OCI-LY7 (cell line): ENCODE measurements around the gene RBM38. TPM values are rescaled to one million over a fixed set of nuclear protein-coding genes. Genes with fewer than 3 reads are reported as not detected.

Experiments used
- BruUV-seq: library from RNA; stranded (reverse); fragments of 400-500 nt; replicated peaks from 2 replicates; lab custom pipeline; 2021; lab: Mats Ljungman, UMichigan
- CTCF ChIA-PET: fragments of 300-600 bp; sonication (Branson Sonifier 250); formaldehyde crosslinking; loops from one replicate; lab custom pipeline; 2022; ENCODE audit warnings: antibody characterized with exemption; ENCODE audit not compliant: unreplicated experiment; lab: Charles Lee
- POLR2A ChIA-PET: fragments of 300-600 bp; sonication (Branson Sonifier 250); formaldehyde crosslinking; loops from one replicate; lab custom pipeline; 2022; ENCODE audit warnings: antibody characterized with exemption; lab: Charles Lee
- DNase-seq: peaks from one replicate; pipeline ENCODE4 v3.0.0-alpha.2; 2015; ENCODE audit warnings: low spot score
- H2AFZ ChIP-seq: fragments of 200-600 bp; sonication (generic), shearing (Covaris generic); 2 replicates; pipeline ENCODE4 v1.6.1; 2014; ENCODE audit warnings: mild to moderate bottlenecking, antibody characterized with exemption, low read length, moderate library complexity
- H3K27ac ChIP-seq: fragments of 200-600 bp; sonication (generic); 2 replicates; pipeline ENCODE4 v1.5.1; 2014; ENCODE audit warnings: mixed run types, low read depth, mild to moderate bottlenecking, moderate library complexity, low read length, inconsistent platforms; ENCODE audit not compliant: poor library complexity, severe bottlenecking
- H3K36me3 ChIP-seq: fragments of 200-600 bp; sonication (generic); 2 replicates; pipeline ENCODE4 v1.6.1; 2014; ENCODE audit warnings: mild to moderate bottlenecking, antibody characterized with exemption, low read length, moderate library complexity, mixed read lengths; ENCODE audit not compliant: insufficient read depth
- H3K4me1 ChIP-seq: fragments of 200-600 bp; sonication (generic); 2 replicates; pipeline ENCODE4 v1.5.1; 2014; ENCODE audit warnings: mild to moderate bottlenecking, low read length; ENCODE audit not compliant: insufficient read depth, poor library complexity, severe bottlenecking
- H3K4me2 ChIP-seq: fragments of 200-600 bp; sonication (generic); 2 replicates; pipeline ENCODE4 v1.6.1; 2014; ENCODE audit warnings: mild to moderate bottlenecking, low read length
- H3K4me3 ChIP-seq: fragments of 200-600 bp; sonication (generic); 2 replicates; pipeline ENCODE4 v1.5.1; 2014; ENCODE audit warnings: mild to moderate bottlenecking, low read depth, low read length; ENCODE audit not compliant: poor library complexity, severe bottlenecking
- H3K79me2 ChIP-seq: fragments of 200-600 bp; sonication (generic); 2 replicates; pipeline ENCODE4 v1.6.1; 2016; ENCODE audit warnings: low read depth, mild to moderate bottlenecking, low read length, moderate library complexity, mixed read lengths; ENCODE audit not compliant: insufficient read depth
- H3K9me2 ChIP-seq: fragments of 200-600 bp; sonication (generic); 2 replicates; pipeline ENCODE4 v1.6.1; 2016; ENCODE audit warnings: mild to moderate bottlenecking, low read length, mixed read lengths; ENCODE audit not compliant: insufficient read depth
- H3K9me3 ChIP-seq: fragments of 200-600 bp; sonication (generic); 2 replicates; pipeline ENCODE4 v1.6.1; 2014; ENCODE audit warnings: mild to moderate bottlenecking, mixed run types, low read length, mixed read lengths
- H4K20me1 ChIP-seq: fragments of 200-600 bp; sonication (generic); 2 replicates; pipeline ENCODE4 v1.6.1; 2014; ENCODE audit warnings: mild to moderate bottlenecking, antibody characterized with exemption, low read length, moderate library complexity, mixed read lengths; ENCODE audit not compliant: insufficient read depth
- CTCF ChIP-seq: fragments of 200-600 bp; sonication (generic); conservative IDR thresholded peaks from 2 replicates; pipeline ENCODE4 v1.5.1; 2014; ENCODE audit warnings: mild to moderate bottlenecking, antibody characterized with exemption, low read length, moderate library complexity, mixed read lengths
- EZH2phosphoT487 ChIP-seq: fragments of 200-600 bp; sonication (generic); IDR thresholded peaks from 2 replicates; pipeline ENCODE4 v1.6.1; 2018; ENCODE audit warnings: low read depth, borderline replicate concordance, mild to moderate bottlenecking, mixed run types, antibody characterized with exemption, low read length, moderate library complexity, mixed read lengths
- intact Hi-C: fragments of 100-400 bp; cut with micrococcal nuclease; formaldehyde crosslinking; loops from one replicate; pipeline ENCODE4 v1.10.0; 2022; ENCODE audit not compliant: unreplicated experiment
- total RNA-seq, 2 experiments: library from RNA; depleted of rRNA in 1 of 2; stranded (reverse); fragments of >200 nt in 1 of 2; shearing (Covaris generic) in 1 of 2; gene quantifications; 2 replicates each; pipeline ENCODE4 v1.2.3, GENCODE V29; 2014 to 2022

Gene RBM38
- total RNA-seq, 2 experiments from 2014 or later, result 119 to 174 TPM

- no peak overlapping the region for H2AFZ ChIP-seq
- BruUV-seq, result no TSS peak
- no peaks in the 10 kb centered on the region; the same call in 1 of the 2 replicates for H4K20me1 ChIP-seq
- no peaks in the 10 kb centered on the region for H3K79me2 ChIP-seq
- no peaks in the 10 kb centered on the region for H3K9me3 ChIP-seq
- no peaks in the 10 kb centered on the region for H3K4me1 ChIP-seq
- POLR2A ChIA-PET, result no interaction called here
- H3K4me3 ChIP-seq, result no peak overlapping the region
- H3K36me3 ChIP-seq, result peaks cover 50% of the 10 kb centered on the region
- no peak overlapping the region for H3K27ac ChIP-seq
- no peak for DNase-seq
- intact Hi-C loops, result no loop called here
- no peak for TF ChIP-seq CTCF
- TF ChIP-seq EZH2phosphoT487, result no peak
- no peak overlapping the region for H3K4me2 ChIP-seq
- H3K9me2 ChIP-seq, result no peaks in the 10 kb centered on the region
- CTCF ChIA-PET, result no interaction called here
Observed at GRCh38 chr20:57410924-57411323, 19.7 kb downstream of the RBM38 start.

- no TSS peak for BruUV-seq
- no peak overlapping the region for H3K4me2 ChIP-seq
- no peak overlapping the region for H2AFZ ChIP-seq
- H3K27ac ChIP-seq, result no peak overlapping the region
- no peaks in the 10 kb centered on the region; the same call in 1 of the 2 replicates for H4K20me1 ChIP-seq
- H3K9me2 ChIP-seq, result no peaks in the 10 kb centered on the region
- no peaks in the 10 kb centered on the region for H3K4me1 ChIP-seq
- no peaks in the 10 kb centered on the region for H3K9me3 ChIP-seq
- ChIA-PET CTCF (interaction anchor here (0.6 to 1.5 kb wide), 2 partner anchors 38 to 45 kb away, joined by 3 to 4 read pairs; no protein-coding TSS in a partner anchor), POLR2A (interaction anchor here (0.9 kb wide), 1 partner anchor 13 kb away, joined by 3 read pairs; no protein-coding TSS in a partner anchor)
- TF ChIP-seq EZH2phosphoT487, result no peak
- no peak for TF ChIP-seq CTCF
- peaks cover 43% of the 10 kb centered on the region for H3K36me3 ChIP-seq
- no peaks in the 10 kb centered on the region for H3K79me2 ChIP-seq
- H3K4me3 ChIP-seq, result no peak overlapping the region
- intact Hi-C loops, result no loop called here
- DNase-seq, result no peak
Observed at GRCh38 chr20:57411406-57412283, 20.4 kb downstream of the RBM38 start.
